Measurements from ENCODE around the gene VPS51. TPM values are rescaled to one million over a fixed set of nuclear protein-coding genes. Genes with fewer than 3 reads are reported as not detected.

VPS51 gene
- total RNA-seq, 1 experiment from 2014 or later = 89.5 TPM

DNA sequence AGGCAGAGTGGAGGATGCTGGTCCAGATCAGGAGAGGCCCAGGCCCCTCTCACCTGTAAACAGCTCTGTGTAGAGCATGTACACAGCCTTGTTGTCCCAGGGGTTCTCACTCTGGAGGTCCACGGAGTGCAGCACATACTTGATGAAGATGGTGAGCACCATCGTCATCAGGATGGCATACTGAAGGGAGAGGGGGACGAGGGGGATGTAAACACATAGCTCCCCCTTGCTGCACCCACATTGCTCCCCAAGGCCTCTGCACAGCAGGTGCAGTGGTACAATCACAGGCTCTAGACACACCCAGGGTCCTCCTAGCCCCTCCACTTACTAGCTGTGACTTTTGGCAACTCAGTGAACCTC, 35.4 kb downstream of the VPS51 start:
- CTCF ChIA-PET = no interaction called here

More for the DNA sequence above, 35.4 kb downstream of the VPS51 start:
- POLR2A ChIA-PET = interaction anchor here (2.1 kb wide), 1 partner anchor 9 kb away, joined by 12 read pairs; the partner anchor contains the start of genes FAU and MRPL49
- no TSS peak for BruUV-seq (replicated peaks)
- no peak overlapping the region for H3K4me3 ChIP-seq (replicated peaks in 1 of 2; ENCODE audit: low read depth in 1 of 2, low read length in 2 of 2)
- RAD21 ChIA-PET (ENCODE audit: low non-redundant PET in 1 of 2, low total read pairs in 2 of 2, uncharacterized antibody in 2 of 2, unreplicated experiment in 2 of 2) = no interaction called here
- H3K4me1 ChIP-seq (ENCODE audit: control insufficient read depth in 1 of 2, insufficient read depth in 2 of 2, low read length in 2 of 2) = peaks cover 9 to 25% of the 10 kb centered on the region in 2 experiments; a peak in 3 of 4 replicates
- H3K79me2 ChIP-seq (ENCODE audit: insufficient read depth, low read length) = peaks cover 31% of the 10 kb centered on the region
- no peak for DNase-seq (ENCODE audit: low read depth, low spot score)
- TF ChIP-seq CEBPB (IDR thresholded peaks at IDR 0.05; ENCODE audit: low read depth) (no peak), JUND (IDR thresholded peaks at IDR 0.05) (no peak), RAD21 (IDR thresholded peaks at IDR 0.05; ENCODE audit: low read depth) (no peak), CBX3 (IDR thresholded peaks at IDR 0.05; ENCODE audit: low read depth) (no peak), SP1 (IDR thresholded peaks at IDR 0.05; ENCODE audit: low read depth) (no peak), POLR2AphosphoS5 (IDR thresholded peaks at IDR 0.05; ENCODE audit: low read depth, low read length) (no peak), EZH2 (IDR thresholded peaks at IDR 0.05) (no peak), ELF1 (IDR thresholded peaks at IDR 0.05; ENCODE audit: borderline replicate concordance, low read depth) (no peak), POLR2A (IDR thresholded peaks at IDR 0.05; ENCODE audit: borderline replicate concordance, extremely low read depth, insufficient read depth, insufficient read length) (no peak), YY1 (IDR thresholded peaks at IDR 0.05; ENCODE audit: extremely low read depth, insufficient replicate concordance, low read depth, low read length) (no peak), ZNF274 (IDR thresholded peaks at IDR 0.05; ENCODE audit: low read depth, low read length) (no peak)
- TF ChIP-seq, protein P1, sequence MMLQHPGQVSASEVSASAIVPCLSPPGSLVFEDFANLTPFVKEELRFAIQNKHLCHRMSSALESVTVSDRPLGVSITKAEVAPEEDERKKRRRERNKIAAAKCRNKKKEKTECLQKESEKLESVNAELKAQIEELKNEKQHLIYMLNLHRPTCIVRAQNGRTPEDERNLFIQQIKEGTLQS (IDR thresholded peaks at IDR 0.05) = no peak
- TF ChIP-seq, protein P2, sequence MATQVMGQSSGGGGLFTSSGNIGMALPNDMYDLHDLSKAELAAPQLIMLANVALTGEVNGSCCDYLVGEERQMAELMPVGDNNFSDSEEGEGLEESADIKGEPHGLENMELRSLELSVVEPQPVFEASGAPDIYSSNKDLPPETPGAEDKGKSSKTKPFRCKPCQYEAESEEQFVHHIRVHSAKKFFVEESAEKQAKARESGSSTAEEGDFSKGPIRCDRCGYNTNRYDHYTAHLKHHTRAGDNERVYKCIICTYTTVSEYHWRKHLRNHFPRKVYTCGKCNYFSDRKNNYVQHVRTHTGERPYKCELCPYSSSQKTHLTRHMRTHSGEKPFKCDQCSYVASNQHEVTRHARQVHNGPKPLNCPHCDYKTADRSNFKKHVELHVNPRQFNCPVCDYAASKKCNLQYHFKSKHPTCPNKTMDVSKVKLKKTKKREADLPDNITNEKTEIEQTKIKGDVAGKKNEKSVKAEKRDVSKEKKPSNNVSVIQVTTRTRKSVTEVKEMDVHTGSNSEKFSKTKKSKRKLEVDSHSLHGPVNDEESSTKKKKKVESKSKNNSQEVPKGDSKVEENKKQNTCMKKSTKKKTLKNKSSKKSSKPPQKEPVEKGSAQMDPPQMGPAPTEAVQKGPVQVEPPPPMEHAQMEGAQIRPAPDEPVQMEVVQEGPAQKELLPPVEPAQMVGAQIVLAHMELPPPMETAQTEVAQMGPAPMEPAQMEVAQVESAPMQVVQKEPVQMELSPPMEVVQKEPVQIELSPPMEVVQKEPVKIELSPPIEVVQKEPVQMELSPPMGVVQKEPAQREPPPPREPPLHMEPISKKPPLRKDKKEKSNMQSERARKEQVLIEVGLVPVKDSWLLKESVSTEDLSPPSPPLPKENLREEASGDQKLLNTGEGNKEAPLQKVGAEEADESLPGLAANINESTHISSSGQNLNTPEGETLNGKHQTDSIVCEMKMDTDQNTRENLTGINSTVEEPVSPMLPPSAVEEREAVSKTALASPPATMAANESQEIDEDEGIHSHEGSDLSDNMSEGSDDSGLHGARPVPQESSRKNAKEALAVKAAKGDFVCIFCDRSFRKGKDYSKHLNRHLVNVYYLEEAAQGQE (IDR thresholded peaks at IDR 0.05; ENCODE audit: low read depth) = no peak
- TF ChIP-seq, protein P3, sequence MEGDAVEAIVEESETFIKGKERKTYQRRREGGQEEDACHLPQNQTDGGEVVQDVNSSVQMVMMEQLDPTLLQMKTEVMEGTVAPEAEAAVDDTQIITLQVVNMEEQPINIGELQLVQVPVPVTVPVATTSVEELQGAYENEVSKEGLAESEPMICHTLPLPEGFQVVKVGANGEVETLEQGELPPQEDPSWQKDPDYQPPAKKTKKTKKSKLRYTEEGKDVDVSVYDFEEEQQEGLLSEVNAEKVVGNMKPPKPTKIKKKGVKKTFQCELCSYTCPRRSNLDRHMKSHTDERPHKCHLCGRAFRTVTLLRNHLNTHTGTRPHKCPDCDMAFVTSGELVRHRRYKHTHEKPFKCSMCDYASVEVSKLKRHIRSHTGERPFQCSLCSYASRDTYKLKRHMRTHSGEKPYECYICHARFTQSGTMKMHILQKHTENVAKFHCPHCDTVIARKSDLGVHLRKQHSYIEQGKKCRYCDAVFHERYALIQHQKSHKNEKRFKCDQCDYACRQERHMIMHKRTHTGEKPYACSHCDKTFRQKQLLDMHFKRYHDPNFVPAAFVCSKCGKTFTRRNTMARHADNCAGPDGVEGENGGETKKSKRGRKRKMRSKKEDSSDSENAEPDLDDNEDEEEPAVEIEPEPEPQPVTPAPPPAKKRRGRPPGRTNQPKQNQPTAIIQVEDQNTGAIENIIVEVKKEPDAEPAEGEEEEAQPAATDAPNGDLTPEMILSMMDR (IDR thresholded peaks at IDR 0.05 in 2 of 3, conservative IDR thresholded peaks at IDR 0.05 in 1 of 3; ENCODE audit: borderline replicate concordance in 1 of 3, insufficient read depth in 1 of 3, low read depth in 2 of 3, low read length in 2 of 3) = no peak
- TF ChIP-seq, protein P4, sequence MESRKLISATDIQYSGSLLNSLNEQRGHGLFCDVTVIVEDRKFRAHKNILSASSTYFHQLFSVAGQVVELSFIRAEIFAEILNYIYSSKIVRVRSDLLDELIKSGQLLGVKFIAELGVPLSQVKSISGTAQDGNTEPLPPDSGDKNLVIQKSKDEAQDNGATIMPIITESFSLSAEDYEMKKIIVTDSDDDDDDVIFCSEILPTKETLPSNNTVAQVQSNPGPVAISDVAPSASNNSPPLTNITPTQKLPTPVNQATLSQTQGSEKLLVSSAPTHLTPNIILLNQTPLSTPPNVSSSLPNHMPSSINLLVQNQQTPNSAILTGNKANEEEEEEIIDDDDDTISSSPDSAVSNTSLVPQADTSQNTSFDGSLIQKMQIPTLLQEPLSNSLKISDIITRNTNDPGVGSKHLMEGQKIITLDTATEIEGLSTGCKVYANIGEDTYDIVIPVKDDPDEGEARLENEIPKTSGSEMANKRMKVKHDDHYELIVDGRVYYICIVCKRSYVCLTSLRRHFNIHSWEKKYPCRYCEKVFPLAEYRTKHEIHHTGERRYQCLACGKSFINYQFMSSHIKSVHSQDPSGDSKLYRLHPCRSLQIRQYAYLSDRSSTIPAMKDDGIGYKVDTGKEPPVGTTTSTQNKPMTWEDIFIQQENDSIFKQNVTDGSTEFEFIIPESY (IDR thresholded peaks at IDR 0.05; ENCODE audit: extremely low read depth, insufficient replicate concordance, low read length) = no peak
- H3K9ac ChIP-seq (ENCODE audit: low read length) = no peak overlapping the region
- H3K9me2 ChIP-seq (ENCODE audit: insufficient read depth) = no peaks in the 10 kb centered on the region
- no peaks in the 10 kb centered on the region for H3K9me3 ChIP-seq (ENCODE audit: control insufficient read depth in 1 of 2, insufficient read depth in 1 of 2, low read depth in 1 of 2, low read length in 2 of 2)
- no peak overlapping the region for H3K4me2 ChIP-seq (ENCODE audit: low read length)
- no peak for ATAC-seq
- peaks cover 22 to 49% of the 10 kb centered on the region in 2 experiments; a peak in 3 of 4 replicates for H3K36me3 ChIP-seq (ENCODE audit: control insufficient read depth in 1 of 2, insufficient read depth in 2 of 2, low read length in 2 of 2)
- H2AFZ ChIP-seq (ENCODE audit: low read depth, low read length, poor library complexity, severe bottlenecking) = no peak overlapping the region
- H3K27ac ChIP-seq (ENCODE audit: low read depth, low read length) = no peak overlapping the region
- H3K27me3 ChIP-seq (ENCODE audit: insufficient read depth, low read length) = no peaks in the 10 kb centered on the region
- intact Hi-C loops (cut with micrococcal nuclease) = no loop called here
- no peaks in the 10 kb centered on the region for H4K20me1 ChIP-seq (ENCODE audit: insufficient read depth)

All from HCT116 (cell line).